ENCODE measurements around the gene RRP8.

RRP8 gene

GRCh38 chr11:6598555-6598954 is 4.9 kb downstream of the RRP8 start:
- TF ChIP-seq TEAD4 (IDR thresholded peaks at IDR 0.05) = no peak
- TF ChIP-seq YY1 (IDR thresholded peaks at IDR 0.05; ENCODE audit: low read depth) = no peak
- no peak for TF ChIP-seq CREB1 (IDR thresholded peaks at IDR 0.05; ENCODE audit: low read depth)
- TF ChIP-seq CEBPB (IDR thresholded peaks at IDR 0.05) = no peak
- TF ChIP-seq NFIC (IDR thresholded peaks at IDR 0.05) = no peak
- TF ChIP-seq MAX (IDR thresholded peaks at IDR 0.05) = no peak
- TF ChIP-seq TCF12 (IDR thresholded peaks at IDR 0.05; ENCODE audit: low read depth) = no peak

- no peak for TF ChIP-seq FOXM1 (IDR thresholded peaks at IDR 0.05; ENCODE audit: borderline replicate concordance, low read depth)
Observed at GRCh38 chr11:6596239-6596877, 7.1 kb downstream of the RRP8 start.

- TF ChIP-seq TCF12 (IDR thresholded peaks at IDR 0.05; ENCODE audit: low read depth) = no peak
- TF ChIP-seq TAF1 (IDR thresholded peaks at IDR 0.05; ENCODE audit: low read depth) = no peak
- TF ChIP-seq TEAD4 (IDR thresholded peaks at IDR 0.05) = no peak
- TF ChIP-seq CREB1 (IDR thresholded peaks at IDR 0.05; ENCODE audit: low read depth) = no peak
- no peak for TF ChIP-seq NFIC (IDR thresholded peaks at IDR 0.05)
- TF ChIP-seq EGR1 (IDR thresholded peaks at IDR 0.05) = no peak
- no peak for TF ChIP-seq MAX (IDR thresholded peaks at IDR 0.05)
- TF ChIP-seq CEBPB (IDR thresholded peaks at IDR 0.05) = no peak
- no peak for TF ChIP-seq ZBTB7A (IDR thresholded peaks at IDR 0.05; ENCODE audit: low read depth)
- no peak for TF ChIP-seq FOXM1 (IDR thresholded peaks at IDR 0.05; ENCODE audit: borderline replicate concordance, low read depth)
- TF ChIP-seq YY1 (IDR thresholded peaks at IDR 0.05; ENCODE audit: low read depth) = no peak
- TF ChIP-seq USF1 (IDR thresholded peaks at IDR 0.05) = no peak
- no peak for TF ChIP-seq RAD21 (IDR thresholded peaks at IDR 0.05; ENCODE audit: low read depth)
- TF ChIP-seq EP300 (IDR thresholded peaks at IDR 0.05; ENCODE audit: borderline replicate concordance) = no peak
- TF ChIP-seq REST (IDR thresholded peaks at IDR 0.05; ENCODE audit: low read depth) = no peak
Observed at GRCh38 chr11:6594142-6594768, 9.2 kb downstream of the RRP8 start.

GRCh38 chr11:6588018-6588417 is 15.4 kb downstream of the RRP8 start:
- TF ChIP-seq CREB1 (IDR thresholded peaks at IDR 0.05; ENCODE audit: low read depth) (no peak), TCF12 (IDR thresholded peaks at IDR 0.05; ENCODE audit: low read depth) (no peak), NFIC (IDR thresholded peaks at IDR 0.05) (no peak), TAF1 (IDR thresholded peaks at IDR 0.05; ENCODE audit: low read depth) (no peak), EGR1 (IDR thresholded peaks at IDR 0.05) (no peak), EP300 (IDR thresholded peaks at IDR 0.05; ENCODE audit: borderline replicate concordance) (no peak), CEBPB (IDR thresholded peaks at IDR 0.05) (no peak), REST (IDR thresholded peaks at IDR 0.05; ENCODE audit: low read depth) (no peak), TEAD4 (IDR thresholded peaks at IDR 0.05) (no peak), FOXM1 (IDR thresholded peaks at IDR 0.05; ENCODE audit: borderline replicate concordance, low read depth) (no peak), RAD21 (IDR thresholded peaks at IDR 0.05; ENCODE audit: low read depth) (no peak), YY1 (IDR thresholded peaks at IDR 0.05; ENCODE audit: low read depth) (no peak), USF1 (IDR thresholded peaks at IDR 0.05) (no peak), ZBTB7A (IDR thresholded peaks at IDR 0.05; ENCODE audit: low read depth) (no peak)

- no peak for TF ChIP-seq TCF12 (IDR thresholded peaks at IDR 0.05; ENCODE audit: low read depth)
- TF ChIP-seq CREB1 (IDR thresholded peaks at IDR 0.05; ENCODE audit: low read depth) = no peak
- TF ChIP-seq FOXM1 (IDR thresholded peaks at IDR 0.05; ENCODE audit: borderline replicate concordance, low read depth) = no peak
- TF ChIP-seq ZBTB7A (IDR thresholded peaks at IDR 0.05; ENCODE audit: low read depth) = no peak
- TF ChIP-seq CEBPB (IDR thresholded peaks at IDR 0.05) = no peak
- TF ChIP-seq EGR1 (IDR thresholded peaks at IDR 0.05) = no peak
- no peak for TF ChIP-seq RAD21 (IDR thresholded peaks at IDR 0.05; ENCODE audit: low read depth)
- no peak for TF ChIP-seq NFIC (IDR thresholded peaks at IDR 0.05)
- no peak for TF ChIP-seq EP300 (IDR thresholded peaks at IDR 0.05; ENCODE audit: borderline replicate concordance)
- TF ChIP-seq YY1 (IDR thresholded peaks at IDR 0.05; ENCODE audit: low read depth) = no peak
- no peak for TF ChIP-seq REST (IDR thresholded peaks at IDR 0.05; ENCODE audit: low read depth)
- no peak for TF ChIP-seq TEAD4 (IDR thresholded peaks at IDR 0.05)
- TF ChIP-seq USF1 (IDR thresholded peaks at IDR 0.05) = no peak
- TF ChIP-seq MAX (IDR thresholded peaks at IDR 0.05) = no peak
Observed at GRCh38 chr11:6587360-6587953, 16.0 kb downstream of the RRP8 start.

Data from Ishikawa (cell line).